ENCODE measurements around the gene WBP4.

The WBP4 gene

GRCh38 chr13:41099986-41100385, 38.7 kb downstream of the WBP4 start:
- CTCF ChIA-PET, result interaction anchor here (0.5 to 1.3 kb wide), 6 partner anchors 10 to 176 kb away, joined by 3 to 5 read pairs (median 3); no protein-coding TSS in a partner anchor
- POLR2A ChIA-PET, result no interaction called here
- TF ChIP-seq, protein P1, sequence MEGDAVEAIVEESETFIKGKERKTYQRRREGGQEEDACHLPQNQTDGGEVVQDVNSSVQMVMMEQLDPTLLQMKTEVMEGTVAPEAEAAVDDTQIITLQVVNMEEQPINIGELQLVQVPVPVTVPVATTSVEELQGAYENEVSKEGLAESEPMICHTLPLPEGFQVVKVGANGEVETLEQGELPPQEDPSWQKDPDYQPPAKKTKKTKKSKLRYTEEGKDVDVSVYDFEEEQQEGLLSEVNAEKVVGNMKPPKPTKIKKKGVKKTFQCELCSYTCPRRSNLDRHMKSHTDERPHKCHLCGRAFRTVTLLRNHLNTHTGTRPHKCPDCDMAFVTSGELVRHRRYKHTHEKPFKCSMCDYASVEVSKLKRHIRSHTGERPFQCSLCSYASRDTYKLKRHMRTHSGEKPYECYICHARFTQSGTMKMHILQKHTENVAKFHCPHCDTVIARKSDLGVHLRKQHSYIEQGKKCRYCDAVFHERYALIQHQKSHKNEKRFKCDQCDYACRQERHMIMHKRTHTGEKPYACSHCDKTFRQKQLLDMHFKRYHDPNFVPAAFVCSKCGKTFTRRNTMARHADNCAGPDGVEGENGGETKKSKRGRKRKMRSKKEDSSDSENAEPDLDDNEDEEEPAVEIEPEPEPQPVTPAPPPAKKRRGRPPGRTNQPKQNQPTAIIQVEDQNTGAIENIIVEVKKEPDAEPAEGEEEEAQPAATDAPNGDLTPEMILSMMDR (IDR thresholded peaks at IDR 0.05; ENCODE audit: control extremely low read depth, extremely low read depth, low read depth, missing control alignments), result no peak
- DNase-seq (ENCODE audit: extremely low spot score), result no peak

- DNase-seq (ENCODE audit: extremely low spot score), result no peak
- CTCF ChIA-PET, result interaction anchor here (1.1 kb wide), 1 partner anchor 9 kb away, joined by 3 read pairs; no protein-coding TSS in a partner anchor
Observed at GRCh38 chr13:41107104-41107571, 45.8 kb downstream of the WBP4 start.

GRCh38 chr13:41107584-41108014, 46.3 kb downstream of the WBP4 start:
- no peak for DNase-seq (ENCODE audit: extremely low spot score)
- ChIA-PET CTCF (interaction anchor here (0.7 to 1.1 kb wide), 2 partner anchors 9 kb away, joined by 3 to 4 read pairs; no protein-coding TSS in a partner anchor), POLR2A (no interaction called here)
- TF ChIP-seq, protein P1 (IDR thresholded peaks at IDR 0.05; ENCODE audit: control extremely low read depth, extremely low read depth, low read depth, missing control alignments), result no peak

More at GRCh38 chr13:41107104-41107571, 45.8 kb downstream of the WBP4 start:
- TF ChIP-seq, protein P1 (IDR thresholded peaks at IDR 0.05; ENCODE audit: control extremely low read depth, extremely low read depth, low read depth, missing control alignments), result no peak
- POLR2A ChIA-PET, result no interaction called here

GRCh38 chr13:41111454-41111853, 50.1 kb downstream of the WBP4 start:
- CTCF ChIA-PET, result interaction anchor here (1.1 to 1.6 kb wide), 3 partner anchors 7 to 16 kb away, joined by 3 to 5 read pairs (median 3); no protein-coding TSS in a partner anchor
- DNase-seq (ENCODE audit: extremely low spot score), result no peak
- TF ChIP-seq, protein P1 (IDR thresholded peaks at IDR 0.05; ENCODE audit: control extremely low read depth, extremely low read depth, low read depth, missing control alignments), result no peak
- POLR2A ChIA-PET, result no interaction called here

GRCh38 chr13:41117869-41118268, 56.6 kb downstream of the WBP4 start:
- CTCF ChIA-PET, result interaction anchor here (1.4 to 1.6 kb wide), 3 partner anchors 11 to 99 kb away, joined by 3 read pairs; no protein-coding TSS in a partner anchor
- no peak for DNase-seq (ENCODE audit: extremely low spot score)
- POLR2A ChIA-PET, result no interaction called here
- TF ChIP-seq, protein P1 (IDR thresholded peaks at IDR 0.05; ENCODE audit: control extremely low read depth, extremely low read depth, low read depth, missing control alignments), result no peak

- TF ChIP-seq, protein P1 (IDR thresholded peaks at IDR 0.05; ENCODE audit: control extremely low read depth, extremely low read depth, low read depth, missing control alignments), result no peak
- DNase-seq (ENCODE audit: extremely low spot score), result no peak
- ChIA-PET CTCF (no interaction called here), POLR2A (no interaction called here)
Observed at GRCh38 chr13:41122838-41123237, 61.5 kb downstream of the WBP4 start.
